Ishikawa (cell line): ENCODE results near the gene CRYZ.

Experiments
- CEBPB ChIP-seq: IDR thresholded peaks from 2 replicates; pipeline ENCODE4 v1.6.1; 2012
- CREB1 ChIP-seq: IDR thresholded peaks from 2 replicates; pipeline ENCODE4 v1.6.1; 2012; ENCODE audit warnings: low read depth
- EGR1 ChIP-seq: IDR thresholded peaks from 2 replicates; pipeline ENCODE4 v1.6.1; 2012
- EP300 ChIP-seq: IDR thresholded peaks from 2 replicates; pipeline ENCODE4 v1.6.1; 2012; ENCODE audit warnings: borderline replicate concordance
- FOXM1 ChIP-seq: IDR thresholded peaks from 2 replicates; pipeline ENCODE4 v1.6.1; 2012; ENCODE audit warnings: low read depth, borderline replicate concordance
- NFIC ChIP-seq: IDR thresholded peaks from 2 replicates; pipeline ENCODE4 v1.6.1; 2012
- RAD21 ChIP-seq: IDR thresholded peaks from 2 replicates; pipeline ENCODE4 v1.6.1; 2012; ENCODE audit warnings: low read depth
- TAF1 ChIP-seq: IDR thresholded peaks from 2 replicates; pipeline ENCODE4 v1.6.1; 2012; ENCODE audit warnings: low read depth, mild to moderate bottlenecking
- TCF12 ChIP-seq: IDR thresholded peaks from 2 replicates; pipeline ENCODE4 v1.6.1; 2012; ENCODE audit warnings: low read depth
- TEAD4 ChIP-seq: IDR thresholded peaks from 2 replicates; pipeline ENCODE4 v1.6.1; 2012
- USF1 ChIP-seq: IDR thresholded peaks from 2 replicates; pipeline ENCODE4 v1.6.1; 2012
- YY1 ChIP-seq: IDR thresholded peaks from 2 replicates; pipeline ENCODE4 v1.6.1; 2012; ENCODE audit warnings: low read depth
- ZBTB7A ChIP-seq: IDR thresholded peaks from 2 replicates; pipeline ENCODE4 v1.6.1; 2012; ENCODE audit warnings: low read depth
- TF ChIP-seq, protein P1 (sequence below): IDR thresholded peaks from 2 replicates; pipeline ENCODE4 v1.6.1; 2012
- TF ChIP-seq, protein P2 (sequence below): IDR thresholded peaks from 2 replicates; pipeline ENCODE4 v1.6.1; 2012; ENCODE audit warnings: low read depth, mild to moderate bottlenecking

The CRYZ gene

GRCh38 chr1:74684301-74684700 is 48.5 kb downstream of the CRYZ start:
- TF ChIP-seq EP300: no peak
- no peak for TF ChIP-seq TAF1
- TF ChIP-seq ZBTB7A: no peak
- TF ChIP-seq YY1: no peak
- no peak for TF ChIP-seq EGR1
- TF ChIP-seq, protein P1, sequence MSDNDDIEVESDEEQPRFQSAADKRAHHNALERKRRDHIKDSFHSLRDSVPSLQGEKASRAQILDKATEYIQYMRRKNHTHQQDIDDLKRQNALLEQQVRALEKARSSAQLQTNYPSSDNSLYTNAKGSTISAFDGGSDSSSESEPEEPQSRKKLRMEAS: no peak
- no peak for TF ChIP-seq CREB1
- TF ChIP-seq NFIC: no peak

- TF ChIP-seq NFIC: no peak
- TF ChIP-seq FOXM1: no peak
- TF ChIP-seq YY1: no peak
- TF ChIP-seq CREB1: no peak
- no peak for TF ChIP-seq TEAD4
- TF ChIP-seq USF1: no peak
- TF ChIP-seq EP300: no peak
- TF ChIP-seq TCF12: no peak
- TF ChIP-seq, protein P2, sequence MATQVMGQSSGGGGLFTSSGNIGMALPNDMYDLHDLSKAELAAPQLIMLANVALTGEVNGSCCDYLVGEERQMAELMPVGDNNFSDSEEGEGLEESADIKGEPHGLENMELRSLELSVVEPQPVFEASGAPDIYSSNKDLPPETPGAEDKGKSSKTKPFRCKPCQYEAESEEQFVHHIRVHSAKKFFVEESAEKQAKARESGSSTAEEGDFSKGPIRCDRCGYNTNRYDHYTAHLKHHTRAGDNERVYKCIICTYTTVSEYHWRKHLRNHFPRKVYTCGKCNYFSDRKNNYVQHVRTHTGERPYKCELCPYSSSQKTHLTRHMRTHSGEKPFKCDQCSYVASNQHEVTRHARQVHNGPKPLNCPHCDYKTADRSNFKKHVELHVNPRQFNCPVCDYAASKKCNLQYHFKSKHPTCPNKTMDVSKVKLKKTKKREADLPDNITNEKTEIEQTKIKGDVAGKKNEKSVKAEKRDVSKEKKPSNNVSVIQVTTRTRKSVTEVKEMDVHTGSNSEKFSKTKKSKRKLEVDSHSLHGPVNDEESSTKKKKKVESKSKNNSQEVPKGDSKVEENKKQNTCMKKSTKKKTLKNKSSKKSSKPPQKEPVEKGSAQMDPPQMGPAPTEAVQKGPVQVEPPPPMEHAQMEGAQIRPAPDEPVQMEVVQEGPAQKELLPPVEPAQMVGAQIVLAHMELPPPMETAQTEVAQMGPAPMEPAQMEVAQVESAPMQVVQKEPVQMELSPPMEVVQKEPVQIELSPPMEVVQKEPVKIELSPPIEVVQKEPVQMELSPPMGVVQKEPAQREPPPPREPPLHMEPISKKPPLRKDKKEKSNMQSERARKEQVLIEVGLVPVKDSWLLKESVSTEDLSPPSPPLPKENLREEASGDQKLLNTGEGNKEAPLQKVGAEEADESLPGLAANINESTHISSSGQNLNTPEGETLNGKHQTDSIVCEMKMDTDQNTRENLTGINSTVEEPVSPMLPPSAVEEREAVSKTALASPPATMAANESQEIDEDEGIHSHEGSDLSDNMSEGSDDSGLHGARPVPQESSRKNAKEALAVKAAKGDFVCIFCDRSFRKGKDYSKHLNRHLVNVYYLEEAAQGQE: no peak
- TF ChIP-seq EGR1: no peak
- TF ChIP-seq, protein P1: no peak
- no peak for TF ChIP-seq RAD21
- no peak for TF ChIP-seq CEBPB
Observed at GRCh38 chr1:74683656-74684055, 49.2 kb downstream of the CRYZ start.

DNA sequence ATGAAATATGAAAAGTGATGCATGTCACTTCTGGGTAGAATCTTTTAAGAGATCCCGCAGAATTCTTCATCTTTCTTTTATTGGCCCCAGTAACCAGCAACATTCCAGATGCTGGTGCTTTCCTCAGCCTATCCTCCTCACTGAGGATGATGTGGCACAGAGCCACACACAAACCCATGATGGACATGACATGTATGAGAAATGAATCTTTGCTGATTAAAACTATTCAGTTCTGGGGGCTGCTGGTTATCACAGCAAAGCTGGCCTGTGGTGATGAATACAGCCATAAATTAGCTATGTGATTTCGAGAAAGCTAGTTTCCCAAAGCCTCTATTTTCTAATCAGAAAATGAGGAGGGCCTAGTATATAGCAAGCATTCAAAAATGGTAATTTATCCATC is 51.0 kb downstream of the CRYZ start:
- TF ChIP-seq RAD21 (no peak), NFIC (no peak), TEAD4 (no peak), CEBPB (no peak), ZBTB7A (no peak), USF1 (no peak), FOXM1 (no peak)
- TF ChIP-seq, protein P1: no peak
- TF ChIP-seq, protein P2: no peak

DNA sequence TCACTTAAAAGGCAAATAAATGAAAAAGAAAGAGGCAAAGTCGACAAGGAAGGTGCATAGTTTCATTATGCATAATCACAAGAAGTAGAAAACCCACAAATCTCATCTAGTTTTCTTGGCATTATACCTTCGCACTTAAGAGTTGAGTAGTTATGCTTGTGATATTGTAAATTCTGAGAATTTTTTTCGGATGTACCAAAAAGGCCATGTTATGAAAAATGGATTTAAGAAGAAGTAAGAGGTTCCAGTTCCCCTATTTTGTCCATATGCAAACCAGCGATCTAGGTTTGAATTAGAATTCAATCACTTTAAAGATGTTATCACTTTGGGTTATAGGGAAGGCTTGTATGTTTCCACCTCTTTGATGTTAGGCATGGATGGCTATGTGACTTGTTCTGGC is 51.4 kb downstream of the CRYZ start:
- TF ChIP-seq, protein P2: no peak
- TF ChIP-seq NFIC (no peak), TCF12 (no peak), RAD21 (no peak), ZBTB7A (no peak), CREB1 (no peak), EP300 (no peak), TAF1 (no peak), EGR1 (no peak), YY1 (no peak), FOXM1 (no peak), TEAD4 (no peak), CEBPB (no peak), USF1 (no peak)
- TF ChIP-seq, protein P1: no peak
